CD8-positive, alpha-beta memory T cell (primary cell): ENCODE measurements around the gene C5orf15. TPM values are rescaled to one million over a fixed set of nuclear protein-coding genes. Genes with fewer than 3 reads are reported as not detected.

ENCODE experiments used
- CTCF ChIA-PET: fragments of 350-600 bp; sonication (Branson Sonifier 250); formaldehyde crosslinking; loops from one replicate; lab custom pipeline; 2021; ENCODE audit warnings: antibody characterized with exemption; lab: Charles Lee
- POLR2A ChIA-PET: fragments of 350-600 bp; sonication (Branson Sonifier 250); formaldehyde crosslinking; loops from one replicate; lab custom pipeline; 2021; ENCODE audit warnings: antibody characterized with exemption; lab: Charles Lee
- DNase-seq, 5 donors: peaks; one replicate each; pipeline versions ENCODE4 v3.0.0 to v3.0.0-alpha.2; 2020 to 2022; ENCODE audit warnings: mixed read lengths in 1 of 5
- H3K27ac ChIP-seq: one replicate; pipeline ENCODE4 v1.7.0; 2013; ENCODE audit warnings: low read depth, mild to moderate bottlenecking, low read length, moderate library complexity
- H3K27me3 ChIP-seq: 2 replicates; pipeline ENCODE4 v1.7.0; 2013; ENCODE audit warnings: low read length, mild to moderate bottlenecking; ENCODE audit not compliant: insufficient read depth, poor library complexity, severe bottlenecking
- H3K36me3 ChIP-seq: 2 replicates; pipeline ENCODE4 v1.7.0; 2013; ENCODE audit warnings: mild to moderate bottlenecking, low read length, moderate library complexity; ENCODE audit not compliant: insufficient read depth
- H3K4me1 ChIP-seq: 2 replicates; pipeline ENCODE4 v1.7.0; 2013; ENCODE audit warnings: mild to moderate bottlenecking, low read length, moderate library complexity; ENCODE audit not compliant: insufficient read depth
- H3K4me3 ChIP-seq: 2 replicates; pipeline ENCODE4 v1.7.0; 2013; ENCODE audit warnings: mild to moderate bottlenecking, low read length
- H3K9me3 ChIP-seq: 2 replicates; pipeline ENCODE4 v1.7.0; 2013; ENCODE audit warnings: mild to moderate bottlenecking, low read length
- H3K27ac Mint-ChIP-seq, 8 donors: one replicate each; pipeline ENCODE4 v1.8.0; 2020 to 2021; ENCODE audit warnings: mixed read lengths in 8 of 8, mild to moderate bottlenecking in 6 of 8, inconsistent platforms in 3 of 8, moderate library complexity in 3 of 8
- H3K27me3 Mint-ChIP-seq, 2 donors: one replicate each; pipeline ENCODE4 v1.8.0; 2020 to 2021; ENCODE audit warnings: mixed read lengths in 2 of 2, mild to moderate bottlenecking in 1 of 2, moderate library complexity in 1 of 2
- H3K36me3 Mint-ChIP-seq, 3 donors: one replicate each; pipeline ENCODE4 v1.8.0; 2020 to 2021; ENCODE audit warnings: mixed read lengths in 3 of 3, inconsistent platforms in 1 of 3, mild to moderate bottlenecking in 1 of 3
- H3K4me1 Mint-ChIP-seq, 3 donors: one replicate each; pipeline ENCODE4 v1.8.0; 2020 to 2021; ENCODE audit warnings: mixed read lengths in 3 of 3, inconsistent platforms in 1 of 3, mild to moderate bottlenecking in 1 of 3
- H3K4me3 Mint-ChIP-seq, 7 donors: one replicate each; pipeline ENCODE4 v1.8.0; 2020 to 2021; ENCODE audit warnings: mixed read lengths in 7 of 7, mild to moderate bottlenecking in 6 of 7, moderate library complexity in 4 of 7, inconsistent platforms in 2 of 7
- H3K9me3 Mint-ChIP-seq, 5 donors: one replicate each; pipeline ENCODE4 v1.8.0; 2020 to 2022; ENCODE audit warnings: mixed read lengths in 5 of 5, mild to moderate bottlenecking in 3 of 5, moderate library complexity in 2 of 5, inconsistent platforms in 1 of 5
- polyA plus RNA-seq: library from polyadenylated mRNA; unstranded; fragments of 300-500 nt; fragmentation: Illumina TruSeq; gene quantifications from one replicate; pipeline ENCODE4 v1.2.3, GENCODE V29; 2021
- total RNA-seq, 2 experiments: library from RNA; stranded (reverse); gene quantifications; one replicate each; pipeline ENCODE4 v1.2.3, GENCODE V29; 2021

C5orf15 gene
- total and polyA plus RNA-seq, 3 experiments from 2014 or later = 21.7 to 25.4 (median 21.8) TPM

GRCh38 chr5:133927300-133928180 lies 40.9 kb downstream of the C5orf15 start:
- peaks cover 18% of the 10 kb centered on the region for H3K4me1 ChIP-seq
- no peak overlapping the region for H3K4me3 Mint-ChIP-seq
- no peaks in the 10 kb centered on the region for H3K27me3 ChIP-seq
- peaks cover 17 to 26% (median 19%) of the 10 kb centered on the region in 3 donors for H3K4me1 Mint-ChIP-seq
- H3K27ac ChIP-seq = no peak overlapping the region
- H3K27me3 Mint-ChIP-seq = peaks cover 2 to 13% of the 10 kb centered on the region in 2 donors
- H3K36me3 Mint-ChIP-seq = no peaks in the 10 kb centered on the region
- no peaks in the 10 kb centered on the region for H3K9me3 ChIP-seq
- ChIA-PET POLR2A (no interaction called here), CTCF (no interaction called here)
- no peak for DNase-seq
- H3K36me3 ChIP-seq = no peaks in the 10 kb centered on the region
- H3K4me3 ChIP-seq = no peak overlapping the region
- H3K9me3 Mint-ChIP-seq = no peaks in the 10 kb centered on the region
- peak overlapping the region in 6 of 8 donors; percentile 7 to 90 (median 28) for H3K27ac Mint-ChIP-seq

GRCh38 chr5:133926489-133927299 lies 41.7 kb downstream of the C5orf15 start:
- no peaks in the 10 kb centered on the region for H3K36me3 ChIP-seq
- H3K4me1 ChIP-seq = peaks cover 18% of the 10 kb centered on the region
- Mint-ChIP-seq H3K9me3 (no peaks in the 10 kb centered on the region), H3K4me3 (no peak overlapping the region), H3K27ac (peak overlapping the region in 3 of 8 donors; percentile 3 to 63 (median 43)), H3K36me3 (no peaks in the 10 kb centered on the region), H3K4me1 (peaks cover 17 to 26% (median 19%) of the 10 kb centered on the region in 3 donors), H3K27me3 (peaks cover 2 to 19% of the 10 kb centered on the region in 2 donors)
- H3K27ac ChIP-seq = no peak overlapping the region
- DNase-seq = no peak
- no peaks in the 10 kb centered on the region for H3K27me3 ChIP-seq
- CTCF ChIA-PET = no interaction called here
- H3K4me3 ChIP-seq = no peak overlapping the region
- POLR2A ChIA-PET = no interaction called here
- H3K9me3 ChIP-seq = no peaks in the 10 kb centered on the region

- H3K27me3 Mint-ChIP-seq = peaks cover 2 to 19% of the 10 kb centered on the region in 2 donors
- no peaks in the 10 kb centered on the region for H3K36me3 ChIP-seq
- no peak overlapping the region for H3K4me3 Mint-ChIP-seq
- no peaks in the 10 kb centered on the region for H3K9me3 Mint-ChIP-seq
- peaks cover 15% of the 10 kb centered on the region for H3K4me1 ChIP-seq
- H3K36me3 Mint-ChIP-seq = no peaks in the 10 kb centered on the region
- no peaks in the 10 kb centered on the region for H3K9me3 ChIP-seq
- H3K4me3 ChIP-seq = no peak overlapping the region
- ChIA-PET POLR2A (no interaction called here), CTCF (no interaction called here)
- H3K27me3 ChIP-seq = no peaks in the 10 kb centered on the region
- no peak overlapping the region for H3K27ac ChIP-seq
- H3K4me1 Mint-ChIP-seq = peaks cover 16 to 19% (median 16%) of the 10 kb centered on the region in 3 donors
- H3K27ac Mint-ChIP-seq = no peak overlapping the region
- no peak for DNase-seq
These were observed 42.4 kb downstream of the C5orf15 start for GRCh38 chr5:133925866-133926488.

- CTCF ChIA-PET = no interaction called here
These were observed 43.2 kb downstream of the C5orf15 start for GRCh38 chr5:133925269-133925668.

GRCh38 chr5:133924221-133924920 lies 44.1 kb downstream of the C5orf15 start:
- Histone ChIP-seq H3K4me1 (no peaks in the 10 kb centered on the region), H3K36me3 (no peaks in the 10 kb centered on the region), H3K9me3 (no peaks in the 10 kb centered on the region), H3K27ac (no peak overlapping the region), H3K27me3 (peaks cover 3% of the 10 kb centered on the region), H3K4me3 (no peak overlapping the region)
- POLR2A ChIA-PET = interaction anchor here (0.6 kb wide), 1 partner anchor 176 kb away, joined by 3 read pairs; no protein-coding TSS in a partner anchor
- peaks cover 0 to 3% (median under 1%) of the 10 kb centered on the region in 3 donors for H3K4me1 Mint-ChIP-seq
- no peak for DNase-seq
- H3K4me3 Mint-ChIP-seq = no peak overlapping the region
- no peaks in the 10 kb centered on the region for H3K9me3 Mint-ChIP-seq
- CTCF ChIA-PET = no interaction called here
- H3K27me3 Mint-ChIP-seq = peaks cover 2 to 22% of the 10 kb centered on the region in 2 donors
- H3K36me3 Mint-ChIP-seq = no peaks in the 10 kb centered on the region
- H3K27ac Mint-ChIP-seq = peak overlapping the region in 1 of 8 donors; percentile 30

More at GRCh38 chr5:133925269-133925668, 43.2 kb downstream of the C5orf15 start:
- H3K27me3 Mint-ChIP-seq = peaks cover 2 to 19% of the 10 kb centered on the region in 2 donors
- no peaks in the 10 kb centered on the region for H3K36me3 ChIP-seq
- no peak overlapping the region for H3K4me3 ChIP-seq
- no peak for DNase-seq
- peaks cover 3% of the 10 kb centered on the region for H3K27me3 ChIP-seq
- peaks cover 8% of the 10 kb centered on the region for H3K4me1 ChIP-seq
- peaks cover 8 to 12% (median 9%) of the 10 kb centered on the region in 3 donors for H3K4me1 Mint-ChIP-seq
- H3K36me3 Mint-ChIP-seq = no peaks in the 10 kb centered on the region
- peak overlapping the region in 2 of 8 donors; percentile 7 to 48 for H3K27ac Mint-ChIP-seq
- no peak overlapping the region for H3K27ac ChIP-seq
- H3K9me3 Mint-ChIP-seq = no peaks in the 10 kb centered on the region
- POLR2A ChIA-PET = no interaction called here
- no peaks in the 10 kb centered on the region for H3K9me3 ChIP-seq
- H3K4me3 Mint-ChIP-seq = no peak overlapping the region

- no peaks in the 10 kb centered on the region for H3K36me3 Mint-ChIP-seq
- no peaks in the 10 kb centered on the region for H3K36me3 ChIP-seq
- H3K9me3 ChIP-seq = no peaks in the 10 kb centered on the region
- H3K4me3 Mint-ChIP-seq = no peak overlapping the region
- H3K4me1 ChIP-seq = no peaks in the 10 kb centered on the region
- CTCF ChIA-PET = interaction anchor here (1.0 kb wide), 1 partner anchor 8 kb away, joined by 3 read pairs; no protein-coding TSS in a partner anchor
- peaks cover 3% of the 10 kb centered on the region for H3K27me3 ChIP-seq
- peaks cover 2 to 22% of the 10 kb centered on the region in 2 donors for H3K27me3 Mint-ChIP-seq
- no peaks in the 10 kb centered on the region for H3K9me3 Mint-ChIP-seq
- POLR2A ChIA-PET = no interaction called here
- DNase-seq = no peak
- H3K4me3 ChIP-seq = no peak overlapping the region
- no peaks in the 10 kb centered on the region for H3K4me1 Mint-ChIP-seq
- H3K27ac ChIP-seq = no peak overlapping the region
- no peak overlapping the region for H3K27ac Mint-ChIP-seq
These were observed 46.4 kb downstream of the C5orf15 start for GRCh38 chr5:133921979-133922378.

GRCh38 chr5:133921069-133921468 lies 47.4 kb downstream of the C5orf15 start:
- Histone ChIP-seq H3K27me3 (peaks cover 3% of the 10 kb centered on the region), H3K27ac (no peak overlapping the region), H3K4me3 (no peak overlapping the region), H3K4me1 (no peaks in the 10 kb centered on the region), H3K9me3 (no peaks in the 10 kb centered on the region), H3K36me3 (no peaks in the 10 kb centered on the region)
- no peaks in the 10 kb centered on the region for H3K36me3 Mint-ChIP-seq
- H3K4me3 Mint-ChIP-seq = no peak overlapping the region
- peaks cover 2 to 22% of the 10 kb centered on the region in 2 donors for H3K27me3 Mint-ChIP-seq
- no peak for DNase-seq
- ChIA-PET POLR2A (no interaction called here), CTCF (no interaction called here)
- H3K27ac Mint-ChIP-seq = peak overlapping the region in 2 of 8 donors; percentile 56 to 77
- H3K9me3 Mint-ChIP-seq = no peaks in the 10 kb centered on the region
- H3K4me1 Mint-ChIP-seq = no peaks in the 10 kb centered on the region
